ENCODE measurements around the gene ANKRD2.

The ANKRD2 gene

GRCh38 chr10:97542169-97543024, 30.2 kb upstream of the ANKRD2 start (continued):
- TF ChIP-seq SCRT1 (tag by site-specific recombination; IDR thresholded peaks at IDR 0.05; ENCODE audit: borderline replicate concordance) (no peak), ZNF23 (tag by site-specific recombination; IDR thresholded peaks at IDR 0.05; ENCODE audit: borderline replicate concordance) (no peak), ZNF274 (IDR thresholded peaks at IDR 0.05; ENCODE audit: low read length) (no peak), ZNF274 (tag by site-specific recombination; IDR thresholded peaks at IDR 0.05; ENCODE audit: borderline replicate concordance) (no peak), ZNF350 (tag by site-specific recombination; IDR thresholded peaks at IDR 0.05) (no peak), PBX3 (CRISPR knock-in tag; IDR thresholded peaks at IDR 0.05) (no peak), ZNF610 (tag by site-specific recombination; IDR thresholded peaks at IDR 0.05; ENCODE audit: borderline replicate concordance) (no peak), ZNF138 (tag by site-specific recombination; IDR thresholded peaks at IDR 0.05; ENCODE audit: borderline replicate concordance) (no peak), ZNF394 (tag by site-specific recombination; IDR thresholded peaks at IDR 0.05; ENCODE audit: borderline replicate concordance) (peak; percentile 52), KLF1 (tag by site-specific recombination; IDR thresholded peaks at IDR 0.05) (no peak), ZNF560 (tag by site-specific recombination; IDR thresholded peaks at IDR 0.05; ENCODE audit: borderline replicate concordance) (no peak), ZNF624 (tag by site-specific recombination; IDR thresholded peaks at IDR 0.05) (no peak), PRDM1 (tag by site-specific recombination; IDR thresholded peaks at IDR 0.05) (no peak), TRIM28 (IDR thresholded peaks at IDR 0.05; ENCODE audit: borderline replicate concordance, low read length) (no peak), ZNF223 (tag by site-specific recombination; IDR thresholded peaks at IDR 0.05) (no peak), GFI1B (tag by site-specific recombination; IDR thresholded peaks at IDR 0.05) (no peak), ZNF354C (tag by site-specific recombination; IDR thresholded peaks at IDR 0.05; ENCODE audit: borderline replicate concordance, low read depth) (no peak), ZNF701 (tag by site-specific recombination; IDR thresholded peaks at IDR 0.05) (no peak), ZNF121 (tag by site-specific recombination; IDR thresholded peaks at IDR 0.05) (no peak), ZNF311 (tag by site-specific recombination; IDR thresholded peaks at IDR 0.05; ENCODE audit: borderline replicate concordance) (no peak), ZNF292 (tag by site-specific recombination; IDR thresholded peaks at IDR 0.05; ENCODE audit: borderline replicate concordance, low read depth) (no peak), ZNF791 (tag by site-specific recombination; IDR thresholded peaks at IDR 0.05) (no peak), ZNF747 (tag by site-specific recombination; IDR thresholded peaks at IDR 0.05) (no peak), HOXC10 (CRISPR knock-in tag; IDR thresholded peaks at IDR 0.05) (no peak), GLIS2 (tag by site-specific recombination; IDR thresholded peaks at IDR 0.05) (peak; percentile 71)
- TF ChIP-seq, protein P1, sequence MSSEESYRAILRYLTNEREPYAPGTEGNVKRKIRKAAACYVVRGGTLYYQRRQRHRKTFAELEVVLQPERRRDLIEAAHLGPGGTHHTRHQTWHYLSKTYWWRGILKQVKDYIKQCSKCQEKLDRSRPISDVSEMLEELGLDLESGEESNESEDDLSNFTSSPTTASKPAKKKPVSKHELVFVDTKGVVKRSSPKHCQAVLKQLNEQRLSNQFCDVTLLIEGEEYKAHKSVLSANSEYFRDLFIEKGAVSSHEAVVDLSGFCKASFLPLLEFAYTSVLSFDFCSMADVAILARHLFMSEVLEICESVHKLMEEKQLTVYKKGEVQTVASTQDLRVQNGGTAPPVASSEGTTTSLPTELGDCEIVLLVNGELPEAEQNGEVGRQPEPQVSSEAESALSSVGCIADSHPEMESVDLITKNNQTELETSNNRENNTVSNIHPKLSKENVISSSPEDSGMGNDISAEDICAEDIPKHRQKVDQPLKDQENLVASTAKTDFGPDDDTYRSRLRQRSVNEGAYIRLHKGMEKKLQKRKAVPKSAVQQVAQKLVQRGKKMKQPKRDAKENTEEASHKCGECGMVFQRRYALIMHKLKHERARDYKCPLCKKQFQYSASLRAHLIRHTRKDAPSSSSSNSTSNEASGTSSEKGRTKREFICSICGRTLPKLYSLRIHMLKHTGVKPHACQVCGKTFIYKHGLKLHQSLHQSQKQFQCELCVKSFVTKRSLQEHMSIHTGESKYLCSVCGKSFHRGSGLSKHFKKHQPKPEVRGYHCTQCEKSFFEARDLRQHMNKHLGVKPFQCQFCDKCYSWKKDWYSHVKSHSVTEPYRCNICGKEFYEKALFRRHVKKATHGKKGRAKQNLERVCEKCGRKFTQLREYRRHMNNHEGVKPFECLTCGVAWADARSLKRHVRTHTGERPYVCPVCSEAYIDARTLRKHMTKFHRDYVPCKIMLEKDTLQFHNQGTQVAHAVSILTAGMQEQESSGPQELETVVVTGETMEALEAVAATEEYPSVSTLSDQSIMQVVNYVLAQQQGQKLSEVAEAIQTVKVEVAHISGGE (tag by site-specific recombination; conservative IDR thresholded peaks at IDR 0.05; ENCODE audit: low read depth): no peak
- TF ChIP-seq, protein P2, sequence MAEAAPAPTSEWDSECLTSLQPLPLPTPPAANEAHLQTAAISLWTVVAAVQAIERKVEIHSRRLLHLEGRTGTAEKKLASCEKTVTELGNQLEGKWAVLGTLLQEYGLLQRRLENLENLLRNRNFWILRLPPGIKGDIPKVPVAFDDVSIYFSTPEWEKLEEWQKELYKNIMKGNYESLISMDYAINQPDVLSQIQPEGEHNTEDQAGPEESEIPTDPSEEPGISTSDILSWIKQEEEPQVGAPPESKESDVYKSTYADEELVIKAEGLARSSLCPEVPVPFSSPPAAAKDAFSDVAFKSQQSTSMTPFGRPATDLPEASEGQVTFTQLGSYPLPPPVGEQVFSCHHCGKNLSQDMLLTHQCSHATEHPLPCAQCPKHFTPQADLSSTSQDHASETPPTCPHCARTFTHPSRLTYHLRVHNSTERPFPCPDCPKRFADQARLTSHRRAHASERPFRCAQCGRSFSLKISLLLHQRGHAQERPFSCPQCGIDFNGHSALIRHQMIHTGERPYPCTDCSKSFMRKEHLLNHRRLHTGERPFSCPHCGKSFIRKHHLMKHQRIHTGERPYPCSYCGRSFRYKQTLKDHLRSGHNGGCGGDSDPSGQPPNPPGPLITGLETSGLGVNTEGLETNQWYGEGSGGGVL (tag by site-specific recombination; IDR thresholded peaks at IDR 0.05): peak; percentile 99
- TF ChIP-seq, protein P3, sequence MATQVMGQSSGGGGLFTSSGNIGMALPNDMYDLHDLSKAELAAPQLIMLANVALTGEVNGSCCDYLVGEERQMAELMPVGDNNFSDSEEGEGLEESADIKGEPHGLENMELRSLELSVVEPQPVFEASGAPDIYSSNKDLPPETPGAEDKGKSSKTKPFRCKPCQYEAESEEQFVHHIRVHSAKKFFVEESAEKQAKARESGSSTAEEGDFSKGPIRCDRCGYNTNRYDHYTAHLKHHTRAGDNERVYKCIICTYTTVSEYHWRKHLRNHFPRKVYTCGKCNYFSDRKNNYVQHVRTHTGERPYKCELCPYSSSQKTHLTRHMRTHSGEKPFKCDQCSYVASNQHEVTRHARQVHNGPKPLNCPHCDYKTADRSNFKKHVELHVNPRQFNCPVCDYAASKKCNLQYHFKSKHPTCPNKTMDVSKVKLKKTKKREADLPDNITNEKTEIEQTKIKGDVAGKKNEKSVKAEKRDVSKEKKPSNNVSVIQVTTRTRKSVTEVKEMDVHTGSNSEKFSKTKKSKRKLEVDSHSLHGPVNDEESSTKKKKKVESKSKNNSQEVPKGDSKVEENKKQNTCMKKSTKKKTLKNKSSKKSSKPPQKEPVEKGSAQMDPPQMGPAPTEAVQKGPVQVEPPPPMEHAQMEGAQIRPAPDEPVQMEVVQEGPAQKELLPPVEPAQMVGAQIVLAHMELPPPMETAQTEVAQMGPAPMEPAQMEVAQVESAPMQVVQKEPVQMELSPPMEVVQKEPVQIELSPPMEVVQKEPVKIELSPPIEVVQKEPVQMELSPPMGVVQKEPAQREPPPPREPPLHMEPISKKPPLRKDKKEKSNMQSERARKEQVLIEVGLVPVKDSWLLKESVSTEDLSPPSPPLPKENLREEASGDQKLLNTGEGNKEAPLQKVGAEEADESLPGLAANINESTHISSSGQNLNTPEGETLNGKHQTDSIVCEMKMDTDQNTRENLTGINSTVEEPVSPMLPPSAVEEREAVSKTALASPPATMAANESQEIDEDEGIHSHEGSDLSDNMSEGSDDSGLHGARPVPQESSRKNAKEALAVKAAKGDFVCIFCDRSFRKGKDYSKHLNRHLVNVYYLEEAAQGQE (tag by site-specific recombination; IDR thresholded peaks at IDR 0.05): no peak
- TF ChIP-seq, protein P4, sequence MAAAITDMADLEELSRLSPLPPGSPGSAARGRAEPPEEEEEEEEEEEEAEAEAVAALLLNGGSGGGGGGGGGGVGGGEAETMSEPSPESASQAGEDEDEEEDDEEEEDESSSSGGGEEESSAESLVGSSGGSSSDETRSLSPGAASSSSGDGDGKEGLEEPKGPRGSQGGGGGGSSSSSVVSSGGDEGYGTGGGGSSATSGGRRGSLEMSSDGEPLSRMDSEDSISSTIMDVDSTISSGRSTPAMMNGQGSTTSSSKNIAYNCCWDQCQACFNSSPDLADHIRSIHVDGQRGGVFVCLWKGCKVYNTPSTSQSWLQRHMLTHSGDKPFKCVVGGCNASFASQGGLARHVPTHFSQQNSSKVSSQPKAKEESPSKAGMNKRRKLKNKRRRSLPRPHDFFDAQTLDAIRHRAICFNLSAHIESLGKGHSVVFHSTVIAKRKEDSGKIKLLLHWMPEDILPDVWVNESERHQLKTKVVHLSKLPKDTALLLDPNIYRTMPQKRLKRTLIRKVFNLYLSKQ (tag by site-specific recombination; IDR thresholded peaks at IDR 0.05; ENCODE audit: borderline replicate concordance): no peak
